ENCODE data around the gene ADAMTS2.

Gene ADAMTS2

DNA sequence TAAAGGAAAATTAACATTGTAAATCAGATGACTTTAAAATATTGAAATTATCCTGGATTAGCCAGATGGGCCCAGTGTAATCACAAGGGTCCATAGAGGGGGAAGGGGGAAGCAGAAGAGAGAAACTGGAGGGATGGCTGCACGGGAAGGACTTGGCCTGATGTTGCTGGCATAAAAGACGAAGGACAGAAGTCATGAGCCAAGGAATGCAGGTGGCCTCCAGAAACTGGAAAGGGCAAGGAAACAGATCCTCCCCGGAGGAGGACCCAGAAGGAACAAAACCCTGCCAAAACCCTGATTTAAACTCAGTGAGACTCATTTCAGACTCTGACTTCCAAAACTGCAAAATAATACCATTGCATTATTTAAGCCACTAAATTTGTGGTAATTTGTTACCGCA is 100.2 kb downstream of the ADAMTS2 start:
- no peak for DNase-seq

DNA sequence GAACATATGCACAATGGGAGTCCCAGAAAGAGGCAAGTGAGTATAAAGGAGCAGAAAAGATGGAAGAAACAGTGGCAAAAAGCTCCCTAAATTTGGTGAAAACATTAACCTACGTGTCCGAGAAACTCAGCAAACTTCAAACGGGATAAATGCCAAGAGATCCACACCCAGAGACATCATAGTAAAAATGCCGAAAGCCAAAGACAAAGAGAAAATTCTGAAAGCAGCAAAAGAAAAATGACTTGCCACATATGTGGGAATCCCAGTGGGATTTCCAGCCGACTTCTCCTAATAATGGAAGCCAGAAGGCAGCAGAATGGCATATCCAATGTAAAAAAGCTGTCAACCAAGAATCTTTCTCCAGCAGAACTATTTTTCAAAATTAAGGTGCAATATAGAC is 101.2 kb downstream of the ADAMTS2 start:
- no peak for DNase-seq

GRCh38 chr5:179243333-179243732 is 101.9 kb downstream of the ADAMTS2 start:
- no peak for DNase-seq

DNA sequence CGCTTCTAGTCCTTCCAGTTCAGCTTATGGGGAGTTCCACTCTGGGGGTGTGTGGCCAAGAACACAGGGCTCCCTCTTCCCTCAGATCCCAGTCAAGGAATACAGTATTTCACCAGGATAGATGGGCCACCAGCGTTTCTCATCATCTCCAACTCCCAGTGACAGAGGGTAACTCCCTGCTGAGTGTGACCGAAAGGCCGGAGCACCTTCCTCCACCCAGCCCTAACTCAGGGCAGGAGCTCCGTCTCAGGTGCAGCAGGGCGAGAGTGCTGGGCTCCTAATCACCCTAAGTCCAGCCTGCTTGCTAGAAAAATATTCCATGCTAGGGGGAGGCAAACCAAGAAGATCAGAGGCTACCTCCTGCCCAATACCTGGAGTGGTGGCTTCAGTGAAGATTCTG is 102.6 kb downstream of the ADAMTS2 start:
- no peak for DNase-seq

- DNase-seq = no peak
These were observed 103.4 kb downstream of the ADAMTS2 start for GRCh38 chr5:179241764-179242370.

DNA sequence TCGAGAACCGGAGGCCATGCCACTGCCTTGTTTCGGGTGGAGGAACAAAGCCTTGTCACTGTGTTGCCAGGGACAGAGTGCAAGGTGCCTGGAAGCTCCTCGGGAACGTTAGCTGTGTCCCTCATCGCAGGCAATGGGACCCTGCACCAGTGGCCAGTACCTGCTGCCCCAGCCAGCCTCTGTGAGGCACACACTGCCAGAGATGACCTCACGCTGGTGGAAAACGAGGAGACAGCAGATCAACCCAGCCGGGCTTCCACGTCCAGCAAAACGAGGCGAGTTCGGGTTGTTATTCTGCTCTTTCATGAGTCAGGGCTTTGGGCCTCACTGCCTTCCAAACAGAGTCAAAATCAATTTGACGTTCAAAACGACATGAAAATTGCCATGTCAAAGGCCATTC is 104.1 kb downstream of the ADAMTS2 start:
- no peak for DNase-seq

DNA sequence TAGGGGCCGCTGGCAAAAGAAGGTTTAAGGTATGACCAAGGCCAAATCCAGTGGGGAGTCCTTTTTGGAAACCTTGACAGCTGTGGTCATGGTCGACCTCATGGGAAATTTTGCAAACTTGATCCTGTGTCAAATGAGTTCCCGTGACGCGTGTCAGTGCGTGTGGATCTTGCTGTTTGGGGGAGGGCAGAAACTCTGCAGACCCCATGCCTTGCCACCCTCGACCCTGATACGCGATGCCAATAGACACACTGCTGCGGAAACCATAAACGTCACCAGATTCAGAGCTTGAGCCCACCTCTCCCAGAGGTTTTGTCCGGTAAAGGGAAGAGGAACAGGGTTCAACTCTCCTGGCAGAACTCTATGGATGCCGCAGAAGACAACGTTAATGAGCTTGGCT is 104.7 kb downstream of the ADAMTS2 start:
- DNase-seq = no peak

DNA sequence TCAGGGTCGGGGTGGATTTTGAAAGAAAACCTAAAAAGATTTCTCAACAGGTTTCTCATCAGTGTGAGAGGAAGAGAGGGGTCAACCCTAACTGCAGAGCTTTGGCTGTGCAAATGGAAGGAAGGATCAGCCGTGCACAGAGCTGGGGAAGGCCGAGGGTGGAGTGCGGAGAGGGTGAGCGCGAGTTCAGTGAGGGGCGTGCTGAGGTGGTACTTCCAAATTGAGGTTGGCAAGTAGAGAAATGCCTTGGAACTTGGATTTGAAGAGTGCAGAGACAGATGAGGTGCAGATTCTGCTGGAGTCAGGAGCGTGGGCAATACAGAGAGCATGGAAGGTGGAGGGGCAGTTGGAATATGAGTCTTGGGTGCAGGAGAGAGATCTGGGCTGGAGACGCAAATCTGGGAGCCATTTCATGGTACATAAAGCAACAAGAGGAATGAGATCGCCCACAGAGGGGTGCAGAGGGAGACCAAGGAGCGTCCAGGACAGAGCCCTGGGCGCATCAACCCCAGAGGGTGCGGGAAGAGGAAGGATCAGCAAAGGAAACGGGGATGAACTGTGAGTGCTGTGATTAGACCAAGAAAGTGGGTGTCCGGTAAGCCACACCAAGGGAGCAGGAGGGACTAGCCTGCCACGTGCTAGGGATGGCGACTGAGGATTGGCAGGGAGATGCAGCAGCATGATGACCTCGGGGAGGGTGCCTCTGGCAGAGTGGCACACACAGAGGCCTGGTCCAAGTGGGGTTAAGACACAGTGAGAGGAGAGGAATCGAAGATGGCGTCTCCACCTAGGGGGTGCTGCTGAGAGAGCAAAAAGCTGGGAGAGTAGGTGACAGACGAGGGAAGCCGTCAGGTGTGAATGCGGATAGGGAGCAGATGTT is 105.8 kb downstream of the ADAMTS2 start:
- no peak for DNase-seq

DNA sequence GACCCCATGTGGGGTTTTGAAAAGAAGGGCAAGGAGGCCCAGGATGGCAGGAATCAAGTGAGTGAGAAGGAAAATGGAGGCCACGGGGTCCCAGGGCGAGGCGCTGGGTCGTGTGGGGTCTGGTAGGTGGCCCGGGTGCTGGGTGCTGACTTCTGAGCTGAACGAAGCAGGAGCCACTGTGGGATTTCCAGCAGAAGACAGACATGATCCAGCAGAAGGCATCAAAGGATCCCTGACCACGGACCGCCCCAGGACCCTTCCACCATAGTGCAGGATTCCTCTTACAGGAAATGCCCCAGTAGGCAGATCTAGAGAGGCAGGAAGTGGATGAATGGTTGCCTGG is 106.7 kb downstream of the ADAMTS2 start:
- no peak for DNase-seq

GRCh38 chr5:179237770-179238627 is 107.3 kb downstream of the ADAMTS2 start:
- DNase-seq = no peak

- DNase-seq = no peak
These were observed 109.6 kb downstream of the ADAMTS2 start for GRCh38 chr5:179235416-179236400.

GRCh38 chr5:179234563-179235135 is 110.6 kb downstream of the ADAMTS2 start:
- DNase-seq = no peak

DNA sequence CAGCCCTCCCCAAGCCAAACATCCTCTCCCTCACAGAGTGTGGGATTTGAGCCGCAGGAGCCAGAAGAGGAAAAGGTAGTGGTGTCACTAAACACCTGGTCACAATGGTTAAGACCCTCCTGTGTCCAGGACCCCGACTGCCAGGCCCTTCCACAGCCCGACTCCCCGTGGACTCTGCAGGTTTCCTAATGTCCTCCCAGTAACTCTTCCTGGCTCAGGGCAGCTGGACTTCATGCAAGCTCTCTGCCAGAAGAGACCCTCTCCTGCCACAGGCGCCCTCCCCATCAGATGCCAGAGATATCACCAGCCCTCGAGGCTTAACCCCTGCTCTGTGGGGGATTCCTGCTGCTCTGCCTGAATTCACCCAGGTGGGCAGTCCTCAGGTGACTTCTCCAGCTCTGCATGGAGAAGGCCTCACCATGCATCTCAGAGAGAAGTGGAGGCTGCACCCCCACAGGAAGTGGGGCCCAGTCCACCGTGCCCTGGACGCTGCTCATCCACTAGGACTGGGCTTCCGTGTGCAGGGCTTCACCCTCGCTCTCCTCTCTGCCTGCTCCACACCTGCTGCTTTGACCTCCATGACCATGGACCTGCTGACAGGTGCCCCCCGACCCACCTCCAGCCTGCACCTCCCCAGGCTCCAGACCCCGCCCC is 111.2 kb downstream of the ADAMTS2 start:
- no peak for DNase-seq

- no peak for DNase-seq
These were observed 113.0 kb downstream of the ADAMTS2 start for GRCh38 chr5:179232091-179232735.

GRCh38 chr5:179231309-179231708 is 114.0 kb downstream of the ADAMTS2 start:
- DNase-seq = no peak

GRCh38 chr5:179230061-179230461 is 115.2 kb downstream of the ADAMTS2 start:
- DNase-seq = no peak

GRCh38 chr5:179229331-179229831 is 115.9 kb downstream of the ADAMTS2 start:
- no peak for DNase-seq

GRCh38 chr5:179228341-179229121 is 116.7 kb downstream of the ADAMTS2 start:
- DNase-seq = no peak

DNA sequence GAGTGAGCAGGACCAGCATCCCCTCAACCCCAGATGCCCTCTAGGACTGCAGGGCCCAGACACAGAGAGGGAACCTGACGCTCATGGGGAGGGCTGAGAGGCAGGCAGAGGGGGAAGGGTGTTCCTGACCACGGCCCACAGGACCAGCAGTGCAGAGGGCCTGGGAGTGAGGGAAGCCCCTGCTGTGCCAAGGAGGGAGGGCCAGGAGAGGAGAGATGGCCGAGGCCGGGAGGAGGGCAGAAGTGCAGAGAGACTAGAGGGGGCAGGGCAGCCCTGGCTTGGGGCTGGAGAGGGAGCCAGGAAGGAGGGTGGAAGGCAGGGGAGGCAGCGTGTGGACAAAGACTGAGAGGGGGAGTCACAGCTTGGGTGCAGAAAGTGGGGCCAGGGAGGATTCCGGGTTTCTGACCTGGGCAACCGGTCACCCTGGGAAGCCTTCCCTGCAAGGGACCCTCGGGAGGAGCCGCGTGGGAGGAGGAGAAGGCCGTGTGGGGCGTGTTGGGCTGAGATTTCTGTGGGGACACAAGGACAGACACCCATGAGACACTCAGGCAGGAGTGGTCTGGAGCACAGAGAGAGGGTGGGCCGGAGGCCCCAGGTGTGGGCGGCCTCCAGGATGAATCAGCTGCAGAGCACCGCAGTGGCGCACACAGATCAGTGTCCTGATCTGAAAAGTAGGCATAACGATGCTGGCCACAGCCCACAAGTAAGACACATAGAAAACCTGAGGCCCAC is 117.5 kb downstream of the ADAMTS2 start:
- no peak for DNase-seq

All from MV-4-11 (cell line).